DMS 273 (cell line): ENCODE results near the gene DMBT1.

ENCODE experiments used
- DNase-seq: peaks from one replicate; lab custom pipeline; 2025; ENCODE audit not compliant: unreplicated experiment; lab: John Stamatoyannopoulos, UW

Gene DMBT1

GRCh38 chr10:122643931-122644534 lies 83.5 kb downstream of the DMBT1 start:
- DNase-seq: no peak

GRCh38 chr10:122646511-122647382 lies 86.2 kb downstream of the DMBT1 start:
- peak; percentile 3 for DNase-seq

GRCh38 chr10:122647383-122647968 lies 86.9 kb downstream of the DMBT1 start:
- DNase-seq: no peak

- DNase-seq: peak; percentile 70
These were observed 88.3 kb downstream of the DMBT1 start for GRCh38 chr10:122648599-122649428.

- no peak for DNase-seq
These were observed 89.3 kb downstream of the DMBT1 start for GRCh38 chr10:122649903-122650302.

- DNase-seq: no peak
These were observed 89.8 kb downstream of the DMBT1 start for GRCh38 chr10:122650331-122650730.

GRCh38 chr10:122655524-122656307 lies 95.2 kb downstream of the DMBT1 start:
- no peak for DNase-seq

GRCh38 chr10:122656308-122656705 lies 95.8 kb downstream of the DMBT1 start:
- DNase-seq: no peak

- no peak for DNase-seq
These were observed 96.2 kb downstream of the DMBT1 start for GRCh38 chr10:122656741-122657140.

- no peak for DNase-seq
These were observed 96.7 kb downstream of the DMBT1 start for GRCh38 chr10:122657255-122657654.

GRCh38 chr10:122657729-122658128 lies 97.2 kb downstream of the DMBT1 start:
- peak; percentile 67 for DNase-seq

GRCh38 chr10:122658356-122659049 lies 97.9 kb downstream of the DMBT1 start:
- no peak for DNase-seq

GRCh38 chr10:122659126-122659525 lies 98.6 kb downstream of the DMBT1 start:
- no peak for DNase-seq

- no peak for DNase-seq
These were observed 99.1 kb downstream of the DMBT1 start for GRCh38 chr10:122659651-122660050.

GRCh38 chr10:122660696-122661095 lies 100.1 kb downstream of the DMBT1 start:
- DNase-seq: no peak

- DNase-seq: no peak
These were observed 101.7 kb downstream of the DMBT1 start for GRCh38 chr10:122662231-122662630.

GRCh38 chr10:122663516-122664130 lies 103.1 kb downstream of the DMBT1 start:
- no peak for DNase-seq

- no peak for DNase-seq
These were observed 103.9 kb downstream of the DMBT1 start for GRCh38 chr10:122664501-122664900.

- DNase-seq: no peak
These were observed 104.8 kb downstream of the DMBT1 start for GRCh38 chr10:122665329-122665860.
